GM23338 (cell line): ENCODE data around the gene FHAD1. TPM values are rescaled to one million over a fixed set of nuclear protein-coding genes. Genes with fewer than 3 reads are reported as not detected.

Experiments
- ATAC-seq: fragments of 200-7000 bp; cut with Tn5 transposase; 3 replicates; pipeline ENCODE4 v1.9.1; 2020
- DNase-seq: peaks from one replicate; pipeline ENCODE4 v3.0.0-alpha.2; 2015; ENCODE audit warnings: low spot score
- H2AFZ ChIP-seq: fragments of 200-600 bp; sonication (generic); 2 replicates; pipeline ENCODE4 v1.8.0; 2016; ENCODE audit warnings: antibody characterized with exemption, mild to moderate bottlenecking, moderate library complexity
- H3F3A ChIP-seq: fragments of 200-600 bp; sonication (generic); replicated peaks from 2 replicates; pipeline ENCODE4 v1.8.0; 2017; ENCODE audit warnings: antibody characterized with exemption, mixed run types, low read depth
- H3K27ac ChIP-seq: fragments of 200-600 bp; sonication (generic); 2 replicates; pipeline ENCODE4 v1.6.1; 2016; ENCODE audit warnings: low read depth
- H3K27me3 ChIP-seq: fragments of 200-600 bp; sonication (generic); 2 replicates; pipeline ENCODE4 v1.8.0; 2016; ENCODE audit warnings: mild to moderate bottlenecking, mixed run types, moderate library complexity; ENCODE audit not compliant: insufficient read depth
- H3K36me3 ChIP-seq: fragments of 200-600 bp; sonication (generic); 2 replicates; pipeline ENCODE4 v1.8.0; 2016; ENCODE audit warnings: mild to moderate bottlenecking; ENCODE audit not compliant: insufficient read depth
- H3K4me1 ChIP-seq: fragments of 200-600 bp; sonication (generic); 2 replicates; pipeline ENCODE4 v1.8.0; 2016; ENCODE audit warnings: mild to moderate bottlenecking, moderate library complexity; ENCODE audit not compliant: insufficient read depth
- H3K4me2 ChIP-seq: fragments of 200-600 bp; sonication (generic); 2 replicates; pipeline ENCODE4 v1.7.1; 2017; ENCODE audit warnings: mixed run types
- H3K4me3 ChIP-seq: fragments of 200-600 bp; sonication (generic); 2 replicates; pipeline ENCODE4 v1.6.1; 2016; ENCODE audit warnings: mixed run types
- H3K79me2 ChIP-seq: fragments of 200-600 bp; sonication (generic); replicated peaks from 2 replicates; pipeline ENCODE4 v1.8.0; 2017; ENCODE audit warnings: mild to moderate bottlenecking; ENCODE audit not compliant: insufficient read depth
- H3K9me2 ChIP-seq: fragments of 200-600 bp; sonication (generic); 2 replicates; pipeline ENCODE4 v1.8.0; 2017; ENCODE audit not compliant: insufficient read depth
- H4K20me1 ChIP-seq: fragments of 200-600 bp; sonication (generic); replicated peaks from 2 replicates; pipeline ENCODE4 v1.8.0; 2017; ENCODE audit warnings: mild to moderate bottlenecking; ENCODE audit not compliant: insufficient read depth
- H3K27ac Mint-ChIP-seq: 2 replicates; pipeline ENCODE4 v1.8.0; 2020; ENCODE audit warnings: inconsistent platforms, mild to moderate bottlenecking, moderate library complexity, mixed read lengths
- H3K27me3 Mint-ChIP-seq: 3 replicates; pipeline ENCODE4 v1.8.0; 2022; ENCODE audit warnings: low read depth, mild to moderate bottlenecking, moderate library complexity, mixed read lengths, inconsistent platforms; ENCODE audit not compliant: insufficient read depth, poor library complexity
- H3K36me3 Mint-ChIP-seq: 3 replicates; pipeline ENCODE4 v1.8.0; 2021; ENCODE audit warnings: low read depth, mild to moderate bottlenecking, inconsistent platforms, moderate library complexity, mixed read lengths
- H3K4me1 Mint-ChIP-seq: 3 replicates; pipeline ENCODE4 v1.8.0; 2020; ENCODE audit warnings: mild to moderate bottlenecking, inconsistent platforms, mixed read lengths
- H3K4me3 Mint-ChIP-seq: 3 replicates; pipeline ENCODE4 v1.8.0; 2021; ENCODE audit warnings: moderate library complexity, mild to moderate bottlenecking, inconsistent platforms, mixed read lengths
- H3K9me3 Mint-ChIP-seq: 3 replicates; pipeline ENCODE4 v1.8.0; 2020; ENCODE audit warnings: moderate library complexity, mild to moderate bottlenecking, inconsistent platforms, mixed read lengths
- CREB1 ChIP-seq: fragments of 250-450 bp; sonication (Bioruptor Pico); IDR thresholded peaks from 2 replicates; pipeline ENCODE4 v1.5.0; 2020; ENCODE audit warnings: low read depth, mild to moderate bottlenecking, moderate library complexity
- CTCF ChIP-seq, 2 experiments: fragments of 200-600 bp in 1 of 2; sonication (generic) in 1 of 2; conservative IDR thresholded peaks; 2 replicates each; pipeline versions ENCODE4 v1.5.1 to v1.6.1; 2016 to 2017; ENCODE audit warnings: antibody characterized with exemption in 2 of 2, low read depth in 2 of 2, mild to moderate bottlenecking in 2 of 2, moderate library complexity in 1 of 2
- ETS1 ChIP-seq: IDR thresholded peaks from 2 replicates; pipeline ENCODE4 v1.6.1; 2016; ENCODE audit warnings: antibody characterized with exemption
- EZH2 ChIP-seq: fragments of 200-600 bp; sonication (generic); IDR thresholded peaks from one replicate; pipeline ENCODE4 v1.8.0; 2017; ENCODE audit warnings: antibody characterized with exemption, mild to moderate bottlenecking, low read depth; ENCODE audit not compliant: unreplicated experiment
- EZH2phosphoT487 ChIP-seq: fragments of 200-600 bp; sonication (generic); IDR thresholded peaks from one replicate; pipeline ENCODE4 v1.8.1; 2018; ENCODE audit warnings: antibody characterized with exemption; ENCODE audit not compliant: unreplicated experiment
- JUNB ChIP-seq: IDR thresholded peaks from one replicate; pipeline ENCODE4 v1.6.1; 2016; ENCODE audit warnings: antibody characterized with exemption; ENCODE audit not compliant: unreplicated experiment
- NANOG ChIP-seq: IDR thresholded peaks from 2 replicates; pipeline ENCODE4 v1.6.1; 2016; ENCODE audit warnings: antibody characterized with exemption, borderline replicate concordance
- POLR2AphosphoS5 ChIP-seq: IDR thresholded peaks from 2 replicates; pipeline ENCODE4 v1.6.1; 2016; ENCODE audit warnings: antibody characterized with exemption, low read depth
- REST ChIP-seq: IDR thresholded peaks from one replicate; pipeline ENCODE4 v1.6.1; 2018; ENCODE audit warnings: antibody characterized with exemption; ENCODE audit not compliant: unreplicated experiment
- STAT1 ChIP-seq: IDR thresholded peaks from one replicate; pipeline ENCODE4 v1.6.1; 2016; ENCODE audit warnings: antibody characterized with exemption; ENCODE audit not compliant: unreplicated experiment
- ZNF114 ChIP-seq: fragments of 250-450 bp; sonication (Bioruptor Pico); IDR thresholded peaks from 2 replicates; pipeline ENCODE4 v1.5.0; 2020; ENCODE audit warnings: mild to moderate bottlenecking, moderate library complexity
- ZNF331 ChIP-seq: fragments of 250-450 bp; sonication (Bioruptor Pico); IDR thresholded peaks from 2 replicates; pipeline ENCODE4 v1.5.0; 2020; ENCODE audit warnings: low read depth, mild to moderate bottlenecking, moderate library complexity
- ZNF462 ChIP-seq: fragments of 250-450 bp; sonication (Bioruptor Pico); IDR thresholded peaks from 2 replicates; pipeline ENCODE4 v1.5.0; 2020; ENCODE audit warnings: mild to moderate bottlenecking, moderate library complexity
- polyA plus RNA-seq: library from polyadenylated mRNA; unstranded; fragments of >200 nt; fragmentation: Nextera tagmentation; extraction: Ambion mirVana; gene quantifications from 2 replicates; pipeline ENCODE4 v1.2.1, GENCODE V29; 2016
- total RNA-seq: library from RNA; depleted of rRNA; stranded (reverse); fragments of >200 nt; shearing (Covaris generic); gene quantifications from 2 replicates; pipeline ENCODE4 v1.2.3, GENCODE V29; 2014

Gene FHAD1
- total and polyA plus RNA-seq, 2 experiments from 2014 or later: 1.8 to 3.3 TPM

- no peak overlapping the region for H3K4me2 ChIP-seq
- H3F3A ChIP-seq: no peaks in the 10 kb centered on the region
- no peaks in the 10 kb centered on the region for H3K27me3 ChIP-seq
- TF ChIP-seq CREB1 (CRISPR knock-in tag) (no peak), ZNF331 (CRISPR knock-in tag) (no peak), NANOG (no peak), JUNB (no peak), EZH2phosphoT487 (no peak), ETS1 (no peak), POLR2AphosphoS5 (no peak), REST (no peak), STAT1 (no peak), ZNF114 (CRISPR knock-in tag) (no peak), ZNF462 (no peak), EZH2 (no peak), CTCF (conservative IDR thresholded peaks at IDR 0.05; ENCODE audit: low read depth in 2 of 2) (no peak)
- no peak overlapping the region for H2AFZ ChIP-seq
- DNase-seq: no peak
- ATAC-seq: no peak
- H3K27ac ChIP-seq: no peak overlapping the region
- no peaks in the 10 kb centered on the region for H3K9me2 ChIP-seq
- peaks cover 4% of the 10 kb centered on the region for H3K4me1 ChIP-seq
- no peak overlapping the region for H3K27ac Mint-ChIP-seq
- peaks cover 11% of the 10 kb centered on the region for H3K27me3 Mint-ChIP-seq
- H3K79me2 ChIP-seq: no peaks in the 10 kb centered on the region
- H3K4me3 Mint-ChIP-seq: no peak overlapping the region
- no peaks in the 10 kb centered on the region for H4K20me1 ChIP-seq
- peaks cover 8% of the 10 kb centered on the region for H3K36me3 Mint-ChIP-seq
- H3K36me3 ChIP-seq: no peaks in the 10 kb centered on the region
- H3K4me3 ChIP-seq: no peak overlapping the region
- H3K9me3 Mint-ChIP-seq: peaks cover 4% of the 10 kb centered on the region; the same call in 2 of the 3 replicates
- H3K4me1 Mint-ChIP-seq: peaks cover 37% of the 10 kb centered on the region
These were observed 34.1 kb upstream of the FHAD1 start for GRCh38 chr1:15212954-15213291.
